Sigmoid colon (tissue), 3 donors: Measurements from ENCODE around the gene COBL.

Source experiments
- CTCF ChIP-seq, 4 experiments: fragments of 450-650 bp in 3 of 4; fragments of 200-600 bp in 1 of 4; IDR thresholded peaks; one replicate each; pipeline ENCODE4 v1.5.1; 2016 to 2019; ENCODE audit warnings: antibody characterized with exemption in 4 of 4, mild to moderate bottlenecking in 3 of 4, moderate library complexity in 2 of 4
- POLR2A ChIP-seq, 2 donors: fragments of 450-650 bp; IDR thresholded peaks; one replicate each; pipeline ENCODE4 v1.6.1; 2016; ENCODE audit warnings: antibody characterized with exemption in 2 of 2, mild to moderate bottlenecking in 2 of 2, moderate library complexity in 2 of 2

GRCh38 chr7:51187941-51188340 lies 128.7 kb downstream of the COBL start:
- TF ChIP-seq POLR2A (IDR thresholded peaks at IDR 0.05) (no peak), CTCF (IDR thresholded peaks at IDR 0.05) (no peak)
